H1 (cell line): Measurements from ENCODE around the gene ASTN2. TPM values are rescaled to one million over a fixed set of nuclear protein-coding genes. Genes with fewer than 3 reads are reported as not detected.

Experiments used
- CREB1 ChIP-seq: IDR thresholded peaks from 2 replicates; pipeline ENCODE4 v1.6.1; 2012; ENCODE audit warnings: inconsistent platforms
- EZH2 ChIP-seq: fragments of 200-600 bp; sonication (generic); IDR thresholded peaks from 2 replicates; pipeline ENCODE4 v1.7.1; 2012; ENCODE audit warnings: low read depth, mild to moderate bottlenecking, moderate library complexity, low read length, inconsistent platforms; ENCODE audit not compliant: severe bottlenecking
- KDM5A ChIP-seq: fragments of 200-600 bp; IDR thresholded peaks from 2 replicates; pipeline ENCODE4 v1.7.1; 2012; ENCODE audit warnings: mild to moderate bottlenecking, low read length, inconsistent platforms, mixed read lengths
- USF2 ChIP-seq: IDR thresholded peaks from 2 replicates; pipeline ENCODE4 v1.6.1; 2011; ENCODE audit warnings: low read length, improper control_type of control experiment
- polyA plus RNA-seq, 7 experiments: library from polyadenylated mRNA; depleted of rRNA in 3 of 7; stranded (reverse) in 5 of 7; unstranded in 2 of 7; fragments of >200 nt in 5 of 7; fragments of 200-250 nt in 2 of 7; gene quantifications; 1 replicate in 5 of 7; 2 replicates in 1 of 7; 4 replicates in 1 of 7; pipeline versions ENCODE4 v1.2.1 to v1.2.3, GENCODE V29; 2011 to 2013; ENCODE audit warnings: missing spikeins in 2 of 7, mixed read lengths in 2 of 7
- total RNA-seq: library from RNA; stranded (reverse); fragmentation: NEBNext Ultra II Directional; extraction: Animal tissue kit (Norgen Biotek cat#: 25700); gene quantifications from 2 replicates; pipeline ENCODE4 v1.2.1, GENCODE V29; 2021

ASTN2 gene
- total and polyA plus RNA-seq, 2 of the 8 experiments (the other 6 are each of a cell fraction or from before 2014, with no cell fraction given), result 8.2 to 13.7 TPM

DNA sequence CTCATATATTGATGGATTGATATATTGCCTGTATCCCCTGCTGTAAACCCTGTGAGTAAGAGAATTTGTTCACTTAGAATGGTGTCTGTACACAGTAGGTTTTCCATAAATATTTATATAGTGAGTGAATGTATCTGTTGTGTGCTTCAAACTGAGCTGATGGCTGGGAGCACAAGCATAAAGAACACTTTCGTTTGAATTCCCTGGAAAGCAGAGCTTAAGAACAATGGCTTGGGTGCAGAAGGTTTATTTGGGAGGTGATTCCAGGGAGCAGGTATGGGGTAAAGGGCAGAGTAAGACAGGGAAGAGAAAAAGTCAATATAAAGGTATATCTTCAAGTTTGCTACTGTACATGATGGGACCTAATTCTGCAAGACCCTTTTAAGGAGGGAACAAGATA is 918.7 kb downstream of the ASTN2 start (continued):
- TF ChIP-seq EZH2, result no peak
- no peak for TF ChIP-seq KDM5A
- no peak for TF ChIP-seq USF2
- no peak for TF ChIP-seq CREB1
